Measurements from ENCODE around the gene JARID2.

JARID2 gene

GRCh38 chr6:15324427-15324985 lies 78.6 kb downstream of the JARID2 start:
- TF ChIP-seq, protein P1, sequence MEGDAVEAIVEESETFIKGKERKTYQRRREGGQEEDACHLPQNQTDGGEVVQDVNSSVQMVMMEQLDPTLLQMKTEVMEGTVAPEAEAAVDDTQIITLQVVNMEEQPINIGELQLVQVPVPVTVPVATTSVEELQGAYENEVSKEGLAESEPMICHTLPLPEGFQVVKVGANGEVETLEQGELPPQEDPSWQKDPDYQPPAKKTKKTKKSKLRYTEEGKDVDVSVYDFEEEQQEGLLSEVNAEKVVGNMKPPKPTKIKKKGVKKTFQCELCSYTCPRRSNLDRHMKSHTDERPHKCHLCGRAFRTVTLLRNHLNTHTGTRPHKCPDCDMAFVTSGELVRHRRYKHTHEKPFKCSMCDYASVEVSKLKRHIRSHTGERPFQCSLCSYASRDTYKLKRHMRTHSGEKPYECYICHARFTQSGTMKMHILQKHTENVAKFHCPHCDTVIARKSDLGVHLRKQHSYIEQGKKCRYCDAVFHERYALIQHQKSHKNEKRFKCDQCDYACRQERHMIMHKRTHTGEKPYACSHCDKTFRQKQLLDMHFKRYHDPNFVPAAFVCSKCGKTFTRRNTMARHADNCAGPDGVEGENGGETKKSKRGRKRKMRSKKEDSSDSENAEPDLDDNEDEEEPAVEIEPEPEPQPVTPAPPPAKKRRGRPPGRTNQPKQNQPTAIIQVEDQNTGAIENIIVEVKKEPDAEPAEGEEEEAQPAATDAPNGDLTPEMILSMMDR (IDR thresholded peaks at IDR 0.05; ENCODE audit: low read depth, low read length) = no peak
- H3K4me3 ChIP-seq (ENCODE audit: low read depth, low read length) = no peak overlapping the region

GRCh38 chr6:15325540-15325955 lies 79.7 kb downstream of the JARID2 start:
- H3K4me3 ChIP-seq (ENCODE audit: low read depth, low read length) = no peak overlapping the region
- TF ChIP-seq, protein P1 (IDR thresholded peaks at IDR 0.05; ENCODE audit: low read depth, low read length) = no peak

DNA sequence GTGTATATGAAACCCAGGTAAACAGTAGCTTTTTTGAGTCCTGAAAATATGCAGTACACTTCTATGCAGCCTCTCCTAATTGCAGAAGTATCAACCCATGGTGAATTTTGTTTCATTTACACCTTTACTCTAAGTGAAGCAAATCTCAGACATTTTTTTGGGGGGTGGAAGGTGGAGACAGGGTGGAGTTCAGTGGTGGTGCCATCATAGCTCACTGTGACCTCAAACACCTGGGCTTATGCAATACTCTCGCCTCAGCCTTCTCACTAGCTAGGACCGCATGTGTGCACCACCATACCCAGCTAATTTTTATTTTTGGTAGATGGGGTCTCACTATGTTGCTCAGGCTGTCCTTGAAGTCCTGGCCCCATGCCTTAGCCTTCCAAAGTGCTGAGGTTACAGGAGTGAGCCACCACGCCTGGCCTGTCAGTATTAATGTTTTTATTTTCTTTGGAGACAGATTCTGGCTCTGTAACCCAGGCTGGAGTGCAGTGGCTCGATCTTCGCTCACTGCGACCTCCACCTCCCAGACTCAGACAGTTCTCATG lies 80.3 kb downstream of the JARID2 start:
- TF ChIP-seq, protein P1 (IDR thresholded peaks at IDR 0.05; ENCODE audit: low read depth, low read length) = no peak

DNA sequence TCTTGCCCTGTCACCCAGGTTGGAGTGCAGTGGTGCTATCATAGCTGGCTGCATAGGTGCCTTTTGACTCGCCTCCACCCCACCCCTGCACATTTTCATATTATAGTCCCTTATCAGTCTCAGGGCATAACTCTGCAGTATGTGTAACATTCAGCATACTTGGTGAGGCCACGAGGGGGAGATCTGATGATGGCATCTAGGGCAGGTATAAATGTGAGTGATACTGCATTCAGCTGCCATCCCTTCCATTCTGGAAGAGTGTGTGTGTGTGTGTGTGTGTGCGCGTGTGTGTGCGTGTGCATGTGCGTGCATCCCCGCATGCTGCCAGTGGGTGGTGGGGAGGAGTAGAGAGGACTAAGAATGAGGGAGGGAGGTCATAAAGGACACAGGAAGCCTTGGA lies 81.4 kb downstream of the JARID2 start:
- TF ChIP-seq, protein P1 (IDR thresholded peaks at IDR 0.05; ENCODE audit: low read depth, low read length) = no peak
- no peak overlapping the region for H3K4me3 ChIP-seq (ENCODE audit: low read depth, low read length)

More for the DNA sequence above, 80.3 kb downstream of the JARID2 start:
- no peak overlapping the region for H3K4me3 ChIP-seq (ENCODE audit: low read depth, low read length)

GRCh38 chr6:15329197-15329671 lies 83.4 kb downstream of the JARID2 start:
- TF ChIP-seq, protein P1 (IDR thresholded peaks at IDR 0.05; ENCODE audit: low read depth, low read length) = no peak
- H3K4me3 ChIP-seq (ENCODE audit: low read depth, low read length) = no peak overlapping the region

DNA sequence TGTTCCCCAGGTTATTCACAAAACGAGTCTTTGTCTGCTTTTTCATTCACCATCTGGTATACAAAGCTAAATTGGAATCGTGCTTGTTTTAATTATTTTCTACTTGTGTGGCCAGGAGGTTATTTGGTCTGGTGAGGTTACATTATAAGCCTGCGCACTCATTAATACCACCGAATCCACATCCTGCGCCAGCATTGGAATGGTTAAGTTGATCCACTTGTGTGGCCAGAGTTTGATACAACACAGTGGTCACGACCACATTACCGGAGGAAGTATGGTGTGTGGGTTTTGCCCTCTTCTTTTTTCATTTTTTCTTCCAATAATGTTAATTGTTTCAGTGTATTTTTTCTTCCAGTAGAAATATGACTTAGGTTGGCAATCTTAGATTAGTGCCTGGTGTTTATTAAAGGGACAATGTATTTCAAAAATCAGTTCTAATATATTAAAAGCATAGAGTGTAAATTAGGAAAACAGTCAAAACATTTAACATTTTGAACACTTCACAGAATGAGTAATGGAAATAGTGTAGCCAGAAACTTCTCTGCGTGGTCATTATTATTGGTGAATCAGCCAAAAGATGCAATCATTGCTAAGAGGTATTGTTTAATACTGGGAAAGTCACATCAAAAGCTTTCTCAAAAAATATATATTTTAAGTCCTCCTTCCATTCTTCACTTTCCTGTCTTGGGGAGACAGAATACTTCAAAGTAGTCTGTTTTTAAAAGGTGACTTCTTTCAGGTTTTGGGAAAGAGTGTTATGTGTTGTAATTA lies 84.5 kb downstream of the JARID2 start:
- H3K4me3 ChIP-seq (ENCODE audit: low read depth, low read length) = no peak overlapping the region
- TF ChIP-seq, protein P1 (IDR thresholded peaks at IDR 0.05; ENCODE audit: low read depth, low read length) = no peak

GRCh38 chr6:15331143-15331542 lies 85.3 kb downstream of the JARID2 start:
- no peak overlapping the region for H3K4me3 ChIP-seq (ENCODE audit: low read depth, low read length)
- TF ChIP-seq, protein P1 (IDR thresholded peaks at IDR 0.05; ENCODE audit: low read depth, low read length) = no peak
